GM12878 (cell line): ENCODE data around the gene EXO5. TPM values are rescaled to one million over a fixed set of nuclear protein-coding genes. Genes with fewer than 3 reads are reported as not detected.
"Not testable (repeated sequence)": the region's sequence is repeated elsewhere in the genome, so short reads cannot be mapped to it uniquely, and the experiment has no call there.

ENCODE experiments used
- ATAC-seq: fragments of 200-7000 bp; cut with Tn5 transposase; 3 replicates; pipeline ENCODE4 v1.9.1; 2020; ENCODE audit warnings: mild to moderate bottlenecking, moderate library complexity
- BruUV-seq: library from RNA; stranded (reverse); fragments of 400-500 nt; replicated peaks from 2 replicates; lab custom pipeline; 2021; lab: Mats Ljungman, UMichigan
- CTCF ChIA-PET: fragments of 300-600 bp; sonication (Branson Sonifier 250); formaldehyde crosslinking; extraction: SDS; loops from one replicate; lab custom pipeline; 2021; ENCODE audit warnings: inconsistent platforms; lab: Yijun Ruan, JAX
- POLR2A ChIA-PET: fragments of 350-600 bp; formaldehyde crosslinking; extraction: SDS; loops from one replicate; lab custom pipeline; 2021; ENCODE audit warnings: inconsistent platforms; lab: Charles Lee
- RAD21 ChIA-PET: fragments of 300-600 bp; sonication (Branson Sonifier 250); formaldehyde crosslinking; loops from one replicate; lab custom pipeline; 2023; ENCODE audit warnings: antibody characterized with exemption; ENCODE audit not compliant: unreplicated experiment; lab: Charles Lee
- SMC1A ChIA-PET: fragments of 300-600 bp; sonication (Branson Sonifier 250); formaldehyde crosslinking; loops from one replicate; lab custom pipeline; 2023; ENCODE audit not compliant: unreplicated experiment, uncharacterized antibody; lab: Charles Lee
- DNase-seq: peaks from one replicate; pipeline ENCODE4 v3.0.0-alpha.2; 2011; ENCODE audit warnings: low read depth, low spot score
- FAIRE-seq: peaks from 3 replicates; lab custom pipeline; 2011; peaks lifted over from hg19 to GRCh38; lab: Jason Lieb, UNC
- H2AFZ ChIP-seq: 2 replicates; pipeline ENCODE4 v1.6.0; 2011; ENCODE audit warnings: low read depth, low read length, control low read depth; ENCODE audit not compliant: control insufficient read depth
- H3K27ac ChIP-seq: 2 replicates; pipeline ENCODE4 v1.5.1; 2011; ENCODE audit warnings: control low read depth; ENCODE audit not compliant: control insufficient read depth, insufficient read depth
- H3K27me3 ChIP-seq, 2 experiments: replicated peaks in 1 of 2; 2 replicates each; pipeline versions ENCODE4 v1.6.0 to v1.6.1; 2011; ENCODE audit warnings: low read length in 1 of 2; ENCODE audit not compliant: control insufficient read depth in 2 of 2, insufficient read depth in 2 of 2
- H3K36me3 ChIP-seq, 2 experiments: 2 replicates each; pipeline ENCODE4 v1.5.1; 2011; ENCODE audit warnings: low read length in 1 of 2; ENCODE audit not compliant: control insufficient read depth in 2 of 2, insufficient read depth in 2 of 2
- H3K4me1 ChIP-seq: 2 replicates; pipeline ENCODE4 v1.6.1; 2011; ENCODE audit warnings: mild to moderate bottlenecking, low read length, moderate library complexity, mixed read lengths; ENCODE audit not compliant: control insufficient read depth, insufficient read depth
- H3K4me2 ChIP-seq: 2 replicates; pipeline ENCODE4 v1.6.0; 2011; ENCODE audit warnings: control low read depth; ENCODE audit not compliant: control insufficient read depth, insufficient read depth
- H3K4me3 ChIP-seq: fragments of 200-600 bp; sonication (generic); 2 replicates; pipeline ENCODE4 v1.5.1; 2016
- H3K79me2 ChIP-seq: 2 replicates; pipeline ENCODE4 v1.6.0; 2011; ENCODE audit warnings: low read length; ENCODE audit not compliant: control insufficient read depth, insufficient read depth
- H3K9ac ChIP-seq: 2 replicates; pipeline ENCODE4 v1.8.0; 2011; ENCODE audit warnings: low read length, control low read depth, mixed read lengths; ENCODE audit not compliant: control insufficient read depth, insufficient read depth
- H3K9me3 ChIP-seq: replicated peaks from 3 replicates; pipeline ENCODE4 v1.5.1; 2011; ENCODE audit warnings: mild to moderate bottlenecking, low read length; ENCODE audit not compliant: control insufficient read depth, insufficient read depth
- H4K20me1 ChIP-seq: 2 replicates; pipeline ENCODE4 v1.6.0; 2011; ENCODE audit not compliant: control insufficient read depth, insufficient read depth
- CBX3 ChIP-seq: fragments of 200-600 bp; sonication (generic); IDR thresholded peaks from 2 replicates; pipeline ENCODE4 v1.6.1; 2016; ENCODE audit warnings: low read depth, borderline replicate concordance
- CEBPB ChIP-seq, 2 experiments: fragments of 150-350 bp in 1 of 2; IDR thresholded peaks; 2 replicates each; pipeline ENCODE4 v1.6.1; 2012 to 2014; ENCODE audit warnings: low read depth in 2 of 2, low read length in 2 of 2, borderline replicate concordance in 1 of 2, inconsistent platforms in 1 of 2
- CHD1 ChIP-seq: IDR thresholded peaks from 2 replicates; pipeline ENCODE4 v1.6.1; 2012; ENCODE audit warnings: low read depth, low read length, improper control_type of control experiment
- E2F4 ChIP-seq: IDR thresholded peaks from 2 replicates; pipeline ENCODE4 v1.6.1; 2012; ENCODE audit warnings: low read depth, low read length, improper control_type of control experiment
- SMAD5 ChIP-seq: IDR thresholded peaks from 2 replicates; pipeline ENCODE4 v1.6.1; 2016; ENCODE audit warnings: antibody characterized with exemption, low read depth
- SPI1 ChIP-seq: IDR thresholded peaks from 2 replicates; pipeline ENCODE4 v1.6.1; 2011; ENCODE audit warnings: low read depth, mild to moderate bottlenecking, low read length, moderate library complexity, borderline replicate concordance; ENCODE audit not compliant: insufficient read depth
- SREBF2 ChIP-seq: IDR thresholded peaks from 2 replicates; pipeline ENCODE4 v1.6.1; 2012; ENCODE audit warnings: mild to moderate bottlenecking, low read length
- STAT1 ChIP-seq: fragments of 450-650 bp; conservative IDR thresholded peaks from 2 replicates; pipeline ENCODE4 v1.6.1; 2014; ENCODE audit warnings: antibody characterized with exemption, mild to moderate bottlenecking
- WGBS: methylation state at CpG from one replicate; pipeline ENCODE4 v1.1.6; 2016; ENCODE audit warnings: low lambda C conversion rate; ENCODE audit not compliant: insufficient replicate concordance, insufficient coverage; ENCODE audit errors: missing lambda C conversion rate; 5-methylcytosine and 5-hydroxymethylcytosine counted together
- in situ Hi-C: fragments of 300-500 bp; cut with MboI; formaldehyde crosslinking; loops from 9 replicates; pipeline ENCODE4 v1.14.3; 2018; ENCODE audit warnings: mixed read lengths
- intact Hi-C: fragments of 100-400 bp; cut with micrococcal nuclease; formaldehyde crosslinking; loops from one replicate; pipeline ENCODE4 v1.14.2; 2022; ENCODE audit not compliant: unreplicated experiment
- polyA plus RNA-seq, 11 experiments: library from polyadenylated mRNA; depleted of rRNA in 4 of 11; unstranded in 6 of 11; stranded (reverse) in 5 of 11; fragments of >200 nt; fragmentation: Nextera tagmentation in 4 of 11; fragmentation: Illumina TruSeq in 1 of 11; extraction: Ambion mirVana in 4 of 11; extraction: Trizol in 1 of 11; gene quantifications; 1 replicate in 1 of 11; 2 replicates in 10 of 11; pipeline versions ENCODE4 v1.2.1 to v1.2.3, GENCODE V29; 2011 to 2016; ENCODE audit warnings: inconsistent platforms in 2 of 11, missing spikeins in 2 of 11, low read depth in 1 of 11
- total RNA-seq, 4 experiments: library from RNA; depleted of rRNA in 3 of 4; stranded (reverse); fragments of >200 nt in 3 of 4; fragmentation: Illumina TruSeq in 1 of 4; extraction: Trizol in 1 of 4; gene quantifications; 2 replicates each; pipeline versions ENCODE4 v1.2.1 to v1.2.3, GENCODE V29; 2013 to 2021

Gene EXO5
- total and polyA plus RNA-seq, 10 of the 15 experiments (the other 5 are each of a cell fraction or from before 2014, with no cell fraction given): 2.1 to 10.1 (median 8.5) TPM

GRCh38 chr1:40556121-40556520 is 47.6 kb downstream of the EXO5 start:
- TF ChIP-seq SPI1: no peak
- TF ChIP-seq SREBF2: no peak
- TF ChIP-seq SMAD5: no peak
- no peak for TF ChIP-seq STAT1
- no peak for TF ChIP-seq CEBPB (IDR thresholded peaks at IDR 0.05; ENCODE audit: borderline replicate concordance in 1 of 2, low read depth in 2 of 2, low read length in 2 of 2)
- TF ChIP-seq CBX3: no peak
- TF ChIP-seq CHD1: no peak
- TF ChIP-seq E2F4: no peak
- intact Hi-C loops: no loop called here
- no TSS peak for BruUV-seq
- no peaks in the 10 kb centered on the region for H3K79me2 ChIP-seq
- in situ Hi-C loops: no loop called here
- no peak overlapping the region for H3K4me2 ChIP-seq
- no peak for FAIRE-seq
- ChIA-PET POLR2A (interaction anchor here (0.6 kb wide), 2 partner anchors 50 to 384 kb away, joined by 3 read pairs; no protein-coding TSS in a partner anchor), SMC1A (no interaction called here), RAD21 (no interaction called here), CTCF (interaction anchor here (0.5 to 1.0 kb wide), 2 partner anchors 24 to 437 kb away, joined by 3 to 9 read pairs; no protein-coding TSS in a partner anchor)
- H4K20me1 ChIP-seq: no peaks in the 10 kb centered on the region
- H3K27me3 ChIP-seq: no peaks in the 10 kb centered on the region
- no peak overlapping the region for H3K4me3 ChIP-seq
- no peak for DNase-seq
- no peaks in the 10 kb centered on the region; the same call in 2 of the 3 replicates for H3K9me3 ChIP-seq
- no peak overlapping the region for H3K27ac ChIP-seq
- no peak for ATAC-seq
- no peaks in the 10 kb centered on the region for H3K4me1 ChIP-seq
- H3K36me3 ChIP-seq: no peaks in the 10 kb centered on the region
- 71% methylated on average over 5 of the region's 5 CpGs for WGBS
- no peak overlapping the region for H3K9ac ChIP-seq
- no peak overlapping the region for H2AFZ ChIP-seq

- POLR2A ChIA-PET, H3K4me2 ChIP-seq, in situ Hi-C loops, H3K36me3 ChIP-seq, H3K4me1 ChIP-seq, BruUV-seq, ATAC-seq, intact Hi-C loops, H3K27ac ChIP-seq, FAIRE-seq, RAD21 ChIA-PET, H2AFZ ChIP-seq, H3K27me3 ChIP-seq, H4K20me1 ChIP-seq, DNase-seq, H3K9ac ChIP-seq, H3K4me3 ChIP-seq, H3K79me2 ChIP-seq, H3K9me3 ChIP-seq: not testable (repeated sequence)
- ChIA-PET CTCF (interaction anchor here (1.3 to 1.9 kb wide), 4 partner anchors 25 to 414 kb away, joined by 3 to 11 read pairs (median 3); no protein-coding TSS in a partner anchor), SMC1A (interaction anchor here (1.4 kb wide), 1 partner anchor 26 kb away, joined by 3 read pairs; no protein-coding TSS in a partner anchor)
- WGBS: 31% methylated on average over 1 of the region's 1 CpG
Measured at GRCh38 chr1:40558241-40558640, 49.7 kb downstream of the EXO5 start.
